ENCODE data around the gene SSTR3. TPM values are rescaled to one million over a fixed set of nuclear protein-coding genes. Genes with fewer than 3 reads are reported as not detected.

The SSTR3 gene
- total and polyA plus RNA-seq, 2 donors (not counting 1 experiment from before 2014, with no cell fraction given): not detected

- DNase-seq (ENCODE audit: low read depth in 2 of 2): peak; percentile 84 to 90
- H3K36me3 ChIP-seq (ENCODE audit: control insufficient read depth, insufficient read depth, low read length): peaks cover 2% of the 10 kb centered on the region
- peaks cover 18% of the 10 kb centered on the region for H3K4me1 ChIP-seq (ENCODE audit: control insufficient read depth, extremely low read depth, insufficient read depth, low read length)
- H3K27me3 ChIP-seq (ENCODE audit: control insufficient read depth, insufficient read depth, low read length): no peaks in the 10 kb centered on the region
- TF ChIP-seq CTCF (conservative IDR thresholded peaks at IDR 0.05 in 1 of 2, IDR thresholded peaks at IDR 0.05 in 1 of 2; ENCODE audit: low read depth in 1 of 2, low read length in 2 of 2): no peak
- TF ChIP-seq EZH2 (IDR thresholded peaks at IDR 0.05; ENCODE audit: low read length, missing control alignments): no peak
- H2AFZ ChIP-seq (ENCODE audit: low read length): no peak overlapping the region
- no peaks in the 10 kb centered on the region for H3K79me2 ChIP-seq (ENCODE audit: control insufficient read depth, insufficient read depth, low read length)
- no peaks in the 10 kb centered on the region for H4K20me1 ChIP-seq (ENCODE audit: control insufficient read depth, extremely low read depth, insufficient read depth, low read length)
- peak overlapping the region in 1 of 4 experiments; percentile 65 for H3K4me3 ChIP-seq (replicated peaks in 1 of 4; ENCODE audit: control extremely low read depth in 1 of 4, insufficient read depth in 1 of 4, low read depth in 3 of 4, low read length in 4 of 4)
- H3K9ac ChIP-seq (ENCODE audit: insufficient read depth, low read length): no peak overlapping the region
- no peak overlapping the region for H3K27ac ChIP-seq (ENCODE audit: insufficient read depth, low read length)
- H3K4me2 ChIP-seq (ENCODE audit: extremely low read depth, insufficient read depth, low read length): no peak overlapping the region
- H3K9me3 ChIP-seq (ENCODE audit: control insufficient read depth, insufficient read depth, low read depth, low read length): no peaks in the 10 kb centered on the region
These were observed 25.9 kb downstream of the SSTR3 start for GRCh38 chr22:37186228-37186996.

GRCh38 chr22:37185646-37186227 is 26.5 kb downstream of the SSTR3 start:
- no peak overlapping the region for H3K9ac ChIP-seq (ENCODE audit: insufficient read depth, low read length)
- no peak overlapping the region for H2AFZ ChIP-seq (ENCODE audit: low read length)
- peaks cover 18% of the 10 kb centered on the region for H3K4me1 ChIP-seq (ENCODE audit: control insufficient read depth, extremely low read depth, insufficient read depth, low read length)
- no peak overlapping the region for H3K27ac ChIP-seq (ENCODE audit: insufficient read depth, low read length)
- peaks cover 2% of the 10 kb centered on the region for H4K20me1 ChIP-seq (ENCODE audit: control insufficient read depth, extremely low read depth, insufficient read depth, low read length)
- no peaks in the 10 kb centered on the region for H3K27me3 ChIP-seq (ENCODE audit: control insufficient read depth, insufficient read depth, low read length)
- DNase-seq (ENCODE audit: low read depth in 2 of 2): no peak
- H3K4me2 ChIP-seq (ENCODE audit: extremely low read depth, insufficient read depth, low read length): no peak overlapping the region
- peaks cover 2% of the 10 kb centered on the region for H3K36me3 ChIP-seq (ENCODE audit: control insufficient read depth, insufficient read depth, low read length)
- H3K9me3 ChIP-seq (ENCODE audit: control insufficient read depth, insufficient read depth, low read depth, low read length): no peaks in the 10 kb centered on the region
- H3K4me3 ChIP-seq (replicated peaks in 1 of 4; ENCODE audit: control extremely low read depth in 1 of 4, insufficient read depth in 1 of 4, low read depth in 3 of 4, low read length in 4 of 4): no peak overlapping the region
- no peaks in the 10 kb centered on the region for H3K79me2 ChIP-seq (ENCODE audit: control insufficient read depth, insufficient read depth, low read length)
- TF ChIP-seq CTCF (conservative IDR thresholded peaks at IDR 0.05 in 1 of 2, IDR thresholded peaks at IDR 0.05 in 1 of 2; ENCODE audit: low read depth in 1 of 2, low read length in 2 of 2): no peak
- TF ChIP-seq EZH2 (IDR thresholded peaks at IDR 0.05; ENCODE audit: low read length, missing control alignments): no peak

- H3K9me3 ChIP-seq (ENCODE audit: control insufficient read depth, insufficient read depth, low read depth, low read length): no peaks in the 10 kb centered on the region
- H3K4me3 ChIP-seq (replicated peaks in 1 of 4; ENCODE audit: control extremely low read depth in 1 of 4, insufficient read depth in 1 of 4, low read depth in 3 of 4, low read length in 4 of 4): no peak overlapping the region
- no peak overlapping the region for H3K27ac ChIP-seq (ENCODE audit: insufficient read depth, low read length)
- no peak overlapping the region for H2AFZ ChIP-seq (ENCODE audit: low read length)
- H3K79me2 ChIP-seq (ENCODE audit: control insufficient read depth, insufficient read depth, low read length): no peaks in the 10 kb centered on the region
- no peak overlapping the region for H3K9ac ChIP-seq (ENCODE audit: insufficient read depth, low read length)
- no peak for DNase-seq (ENCODE audit: low read depth in 2 of 2)
- H3K4me1 ChIP-seq (ENCODE audit: control insufficient read depth, extremely low read depth, insufficient read depth, low read length): peaks cover 18% of the 10 kb centered on the region
- peaks cover 2% of the 10 kb centered on the region for H3K36me3 ChIP-seq (ENCODE audit: control insufficient read depth, insufficient read depth, low read length)
- H3K4me2 ChIP-seq (ENCODE audit: extremely low read depth, insufficient read depth, low read length): no peak overlapping the region
- TF ChIP-seq CTCF (conservative IDR thresholded peaks at IDR 0.05 in 1 of 2, IDR thresholded peaks at IDR 0.05 in 1 of 2; ENCODE audit: low read depth in 1 of 2, low read length in 2 of 2) (no peak), EZH2 (IDR thresholded peaks at IDR 0.05; ENCODE audit: low read length, missing control alignments) (no peak)
- peaks cover 2% of the 10 kb centered on the region for H4K20me1 ChIP-seq (ENCODE audit: control insufficient read depth, extremely low read depth, insufficient read depth, low read length)
- no peaks in the 10 kb centered on the region for H3K27me3 ChIP-seq (ENCODE audit: control insufficient read depth, insufficient read depth, low read length)
These were observed 27.3 kb downstream of the SSTR3 start for GRCh38 chr22:37184816-37185541.
